Stimulated activated naive CD8-positive, alpha-beta T cell treated with anti-CD3 and anti-CD28 coated beads, Interleukin-15, Interleukin-2, amounts not matched to agents 100 U/mL and 50 U/mL, for 24 hours (primary cell): ENCODE data around the gene TTC39A.

ENCODE experiments used
- ATAC-seq: fragments of 150-1000 bp; cut with Tn5 transposase; one replicate; pipeline ENCODE4 v1.10.0; 2021
- DNase-seq: peaks from one replicate; pipeline ENCODE4 v3.0.0; 2021

Gene TTC39A

DNA sequence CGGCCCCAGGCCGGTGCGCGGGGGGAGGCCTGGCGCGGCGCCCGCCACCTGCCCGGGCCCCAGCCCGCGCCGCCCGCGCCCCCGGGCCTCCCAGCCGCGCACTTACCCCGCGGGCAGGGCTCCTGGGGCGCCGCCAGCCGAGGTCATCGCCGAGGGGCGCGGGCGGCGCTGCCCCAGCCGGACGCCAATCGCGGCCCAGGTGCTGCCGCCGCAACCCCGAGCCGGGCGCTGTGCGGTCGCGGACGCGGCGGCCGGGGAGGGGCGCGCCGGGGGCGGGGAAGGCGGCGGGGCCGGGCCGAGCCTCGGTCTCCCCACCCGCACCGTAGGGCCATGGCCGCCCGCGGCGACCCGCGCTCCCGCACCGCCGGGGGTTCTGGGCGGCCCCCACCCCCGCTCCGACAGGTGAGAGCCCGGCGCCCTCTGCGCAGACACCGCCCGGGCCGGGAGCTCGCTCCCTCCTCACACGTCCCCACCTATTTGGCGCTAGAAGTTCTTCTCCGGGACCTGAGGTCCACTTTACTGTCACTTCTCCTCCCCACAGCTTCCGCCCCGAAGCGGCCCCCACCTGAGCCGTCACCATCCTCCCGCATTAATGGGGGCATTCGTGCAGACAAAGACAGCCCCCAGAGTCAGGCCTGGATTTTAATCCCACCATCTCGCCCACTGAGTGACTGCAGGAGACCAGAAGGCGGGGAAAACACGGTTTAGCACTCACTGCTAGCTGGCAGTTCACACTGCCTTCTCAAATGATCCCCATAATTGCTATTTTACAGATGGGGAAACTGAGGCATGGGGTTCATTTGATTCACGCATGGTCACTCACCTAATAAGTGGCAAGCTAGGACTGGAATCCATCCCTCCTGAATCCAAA is at the start of gene TTC39A:
TTC39A (minus strand) TSS at position 232 of the 871 bp plus-strand sequence; CDS start at position 147, 85 bp downstream.
- DNase-seq (no peak), ATAC-seq (no peak)

- ATAC-seq (no peak), DNase-seq (no peak)
Measured at GRCh38 chr1:51378871-51379270, 48.5 kb upstream of the TTC39A start.

DNA sequence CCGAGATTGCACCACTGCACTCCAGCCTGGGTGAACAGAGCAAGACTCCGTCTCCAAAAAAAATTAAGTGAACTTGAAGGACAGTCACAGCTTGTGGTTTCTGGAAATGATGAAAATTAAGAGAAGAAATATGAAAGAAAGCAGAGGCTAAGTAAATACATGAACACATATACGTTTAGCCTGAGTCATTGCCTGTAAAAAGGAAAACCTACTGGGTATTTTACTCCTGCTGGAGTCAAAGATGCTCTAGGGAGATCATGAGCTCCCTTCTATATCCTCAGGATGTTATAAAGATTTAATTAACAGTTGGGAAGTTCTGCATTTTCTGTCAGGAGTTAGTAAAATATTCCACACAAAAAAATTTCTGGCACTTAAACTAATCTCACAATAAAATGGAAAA is 43.5 kb upstream of the TTC39A start:
- ATAC-seq (no peak), DNase-seq (no peak)

DNA sequence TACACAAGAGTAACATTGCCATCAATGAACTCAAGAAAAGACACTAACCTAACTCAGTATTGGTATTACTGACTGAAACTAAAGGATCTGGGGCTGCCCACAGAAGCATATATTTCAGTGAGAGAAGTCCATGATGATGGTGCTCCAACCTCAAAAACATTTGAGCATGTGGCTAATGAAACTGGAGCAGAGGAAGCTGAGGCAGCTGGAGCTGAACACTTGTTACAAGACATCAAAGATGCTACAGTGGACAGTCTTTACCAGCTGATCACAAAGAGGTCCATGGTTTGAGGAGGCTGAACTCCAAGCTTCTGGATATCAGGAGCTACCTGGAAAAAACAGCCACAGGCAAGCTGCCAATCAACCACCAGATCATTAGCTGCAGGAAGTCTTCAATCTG is 42.2 kb upstream of the TTC39A start:
- DNase-seq (no peak), ATAC-seq (no peak)

DNA sequence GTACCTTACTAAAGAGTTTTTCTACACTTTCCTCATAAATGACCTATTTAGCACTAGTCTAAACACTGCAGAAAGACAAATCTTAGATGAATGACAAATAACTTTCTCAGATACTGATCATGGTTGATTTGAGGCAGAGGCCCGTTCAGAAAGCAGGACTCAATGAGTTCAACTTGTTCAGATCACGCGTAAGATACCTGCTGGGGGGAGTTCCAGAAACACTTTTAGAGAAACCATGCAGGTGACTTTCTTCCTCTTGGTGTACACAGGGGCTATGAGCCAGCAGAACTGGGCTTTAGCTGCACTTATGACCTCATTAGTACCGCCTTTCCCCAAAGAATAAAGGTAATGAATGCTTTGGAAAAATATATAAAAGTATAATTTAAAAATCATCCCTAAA is 38.8 kb upstream of the TTC39A start:
- no peak for ATAC-seq
- no peak for DNase-seq

GRCh38 chr1:51365774-51366173 is 35.4 kb upstream of the TTC39A start:
- no peak for DNase-seq
- no peak for ATAC-seq

GRCh38 chr1:51359879-51360278 is 29.5 kb upstream of the TTC39A start:
- DNase-seq: no peak
- no peak for ATAC-seq

GRCh38 chr1:51355382-51355781 is 25.0 kb upstream of the TTC39A start:
- DNase-seq (no peak), ATAC-seq (no peak)

- ATAC-seq (no peak), DNase-seq (no peak)
Measured at GRCh38 chr1:51354416-51354815, 24.1 kb upstream of the TTC39A start.

DNA sequence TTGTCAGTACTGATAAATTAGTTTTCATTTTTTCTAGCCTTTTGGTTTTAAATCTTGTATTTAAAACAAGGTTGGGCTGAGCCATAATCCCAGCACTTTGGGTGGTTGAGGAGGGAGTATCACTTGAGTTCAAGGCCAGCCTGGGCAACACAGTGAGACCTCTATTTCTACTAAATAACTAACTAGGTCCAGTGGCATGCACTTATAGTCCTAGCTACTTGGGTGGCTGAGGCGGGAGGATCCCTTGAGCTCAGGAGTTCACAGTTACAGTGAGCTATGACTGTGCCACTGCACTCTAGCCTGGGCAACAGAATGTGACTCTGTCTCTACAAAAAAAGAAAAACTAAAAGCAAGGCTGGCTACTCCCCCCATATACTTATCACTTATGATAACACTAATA is 21.5 kb upstream of the TTC39A start:
- DNase-seq: no peak
- no peak for ATAC-seq

DNA sequence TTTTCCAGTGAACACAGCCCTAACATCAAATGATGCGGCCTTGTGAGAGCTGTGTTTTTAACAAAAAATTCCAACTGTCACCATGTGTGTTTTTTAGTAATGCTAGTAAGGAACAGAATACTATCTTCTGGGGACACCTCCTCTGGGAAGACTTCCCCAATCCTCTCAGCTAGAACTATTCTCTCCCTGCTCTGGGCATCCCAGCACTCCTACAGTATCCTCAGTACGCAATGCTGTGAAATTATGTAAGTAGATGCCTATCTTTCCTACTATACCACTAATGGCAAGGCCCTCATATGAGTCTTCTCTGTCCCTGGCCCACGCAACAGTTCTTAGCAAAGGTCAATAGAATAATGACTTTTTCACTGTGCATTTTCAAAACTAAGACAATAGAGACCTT is 19.5 kb upstream of the TTC39A start:
- DNase-seq (no peak), ATAC-seq (no peak)

DNA sequence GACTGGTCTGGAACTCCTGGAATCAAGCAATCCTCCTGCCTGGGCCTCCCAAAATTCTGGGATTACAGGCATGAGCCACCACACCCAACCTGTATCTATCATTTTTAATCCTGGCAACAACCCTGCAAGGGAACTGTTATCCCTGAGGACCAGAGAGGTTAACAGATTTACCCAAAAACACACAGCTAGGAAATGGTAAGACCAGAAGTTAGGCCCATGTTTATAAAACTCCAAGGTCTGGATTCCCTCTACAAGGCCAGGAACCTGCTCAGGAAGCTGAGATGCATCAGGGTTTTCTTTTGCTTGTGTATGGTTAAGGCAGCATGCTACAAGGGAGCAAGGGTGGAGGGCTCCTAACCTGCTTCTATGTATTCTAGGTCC is 17.8 kb upstream of the TTC39A start:
- ATAC-seq (no peak), DNase-seq (no peak)

DNA sequence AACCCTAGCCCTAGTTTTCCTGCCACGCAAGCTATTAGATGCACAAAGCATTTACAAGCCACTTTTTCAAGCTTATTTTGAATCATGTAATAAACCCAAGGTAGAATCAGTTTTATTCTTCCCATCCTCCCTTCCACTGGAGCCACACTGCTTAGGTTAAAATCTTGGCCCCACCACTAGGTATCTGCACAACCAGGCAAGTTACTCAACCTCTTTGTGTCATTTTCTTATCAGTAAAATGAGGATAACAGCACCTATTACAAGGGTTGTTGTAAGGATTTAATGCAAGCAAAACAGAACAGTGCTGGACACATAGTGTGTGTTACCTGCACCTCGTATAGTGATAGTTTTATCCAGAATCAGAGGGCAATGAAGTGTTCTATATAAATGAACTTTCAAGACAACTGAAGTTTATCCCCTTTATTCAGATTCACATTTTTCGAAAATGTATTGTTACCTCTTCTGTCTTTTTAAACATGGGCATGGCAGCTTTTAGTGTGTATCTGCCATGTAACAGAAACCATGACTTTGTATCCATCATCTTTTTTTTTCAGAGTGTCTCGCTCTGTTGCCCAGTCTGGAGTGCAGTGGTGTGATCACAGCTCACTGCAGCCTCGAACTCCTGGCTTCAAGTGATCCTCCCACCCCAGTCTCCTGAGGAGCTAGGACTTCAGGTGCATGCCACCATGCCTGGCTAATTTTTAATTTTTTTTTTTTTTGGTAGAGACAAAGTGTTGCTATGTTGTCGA is 17.2 kb upstream of the TTC39A start:
- ATAC-seq (no peak), DNase-seq (no peak)

DNA sequence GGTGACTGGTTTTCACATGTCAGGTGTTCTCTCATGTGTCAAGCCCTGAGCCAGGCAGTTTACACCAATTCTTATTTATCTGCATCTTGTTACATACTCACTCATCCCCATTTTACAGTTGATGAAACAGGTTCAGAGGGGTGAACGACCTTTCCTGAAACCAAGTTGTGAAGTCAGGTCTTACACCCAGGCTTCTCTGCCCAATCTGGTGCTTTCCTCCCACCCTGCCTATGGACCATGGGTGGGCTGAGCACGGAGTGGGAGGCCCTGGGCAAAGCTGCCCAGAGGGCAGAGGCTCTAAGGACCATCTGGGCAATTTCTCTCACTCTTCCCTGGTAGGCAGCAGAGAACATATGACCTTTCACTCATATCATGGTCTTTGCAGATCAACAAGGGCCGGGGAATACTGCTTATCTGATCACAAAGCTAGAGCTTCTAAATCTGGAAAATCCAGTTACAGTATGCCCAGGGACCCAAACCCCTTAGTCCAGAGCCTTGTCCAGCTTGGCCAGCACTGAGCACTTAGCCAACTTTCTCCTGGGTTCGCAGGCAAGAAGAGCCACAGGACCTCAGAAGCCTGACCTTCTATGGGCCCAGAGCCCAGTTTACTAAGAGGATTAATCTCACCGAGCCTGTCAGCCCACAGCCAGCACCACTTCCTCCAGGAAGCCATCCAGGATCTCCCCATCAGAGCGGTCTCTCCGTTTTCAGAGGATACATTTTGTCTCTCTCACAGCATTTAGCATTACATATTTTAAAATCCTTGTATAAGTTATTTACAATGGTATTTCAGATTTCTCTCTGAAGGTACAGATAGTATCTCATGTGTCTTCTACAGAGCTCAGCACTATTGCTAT is 16.0 kb upstream of the TTC39A start:
- DNase-seq (no peak), ATAC-seq (no peak)

DNA sequence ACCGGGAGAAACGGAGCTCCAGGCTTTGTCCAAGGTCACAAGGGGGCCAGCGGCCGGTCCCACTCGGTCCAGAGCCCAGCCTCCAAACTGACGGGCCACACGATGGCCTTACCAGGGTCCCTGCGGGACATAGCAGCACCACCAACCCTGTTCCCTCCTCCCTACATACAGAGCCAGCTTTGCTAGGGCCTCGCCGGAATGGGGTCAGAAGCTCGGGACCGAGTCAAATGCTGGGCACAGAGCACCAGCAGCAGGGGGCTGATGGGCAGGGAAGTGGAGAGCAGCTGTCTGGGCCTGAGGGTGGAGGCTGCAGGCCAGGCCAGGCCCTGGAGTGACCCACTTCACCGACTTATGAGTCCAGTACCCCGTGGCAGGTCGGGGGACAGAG is 14.9 kb upstream of the TTC39A start:
- DNase-seq (no peak), ATAC-seq (no peak)

- no peak for ATAC-seq
Measured at GRCh38 chr1:51344602-51345299, 14.4 kb upstream of the TTC39A start.

GRCh38 chr1:51344276-51344601 is 13.9 kb upstream of the TTC39A start:
- ATAC-seq: no peak
- no peak for DNase-seq

More at GRCh38 chr1:51344602-51345299, 14.4 kb upstream of the TTC39A start:
- DNase-seq: no peak

GRCh38 chr1:51343624-51344023 is 13.3 kb upstream of the TTC39A start:
- ATAC-seq (no peak), DNase-seq (no peak)

DNA sequence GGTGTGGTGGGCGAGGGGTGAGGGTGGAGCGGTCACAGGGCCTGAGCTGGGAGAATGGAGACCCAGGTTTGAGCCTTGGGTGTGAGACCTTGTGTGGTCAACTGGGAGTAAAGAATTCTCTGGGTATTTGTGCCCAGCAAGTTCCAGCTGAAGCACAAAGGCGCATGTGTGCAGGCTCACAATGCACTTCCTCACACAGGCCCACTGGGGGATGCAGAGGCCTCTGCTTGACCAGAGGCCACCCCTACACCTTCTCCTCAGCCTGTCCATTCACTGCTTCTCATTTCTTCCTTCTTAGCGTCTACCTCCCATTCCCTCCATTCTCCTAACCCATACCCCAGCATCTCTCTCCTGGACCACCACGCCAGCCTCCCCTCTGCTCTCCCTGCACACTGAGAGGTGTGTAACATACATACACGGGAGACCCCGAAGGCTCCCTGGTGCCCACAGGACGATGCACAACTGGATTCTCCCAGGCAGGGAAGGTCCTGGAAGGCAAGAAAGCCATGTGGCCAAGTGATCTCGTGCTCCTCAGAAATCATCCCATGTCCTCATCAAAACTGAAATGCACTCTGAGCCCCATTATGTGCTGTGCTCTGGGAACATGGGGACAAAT is 12.3 kb upstream of the TTC39A start:
- DNase-seq (no peak), ATAC-seq (no peak)

DNA sequence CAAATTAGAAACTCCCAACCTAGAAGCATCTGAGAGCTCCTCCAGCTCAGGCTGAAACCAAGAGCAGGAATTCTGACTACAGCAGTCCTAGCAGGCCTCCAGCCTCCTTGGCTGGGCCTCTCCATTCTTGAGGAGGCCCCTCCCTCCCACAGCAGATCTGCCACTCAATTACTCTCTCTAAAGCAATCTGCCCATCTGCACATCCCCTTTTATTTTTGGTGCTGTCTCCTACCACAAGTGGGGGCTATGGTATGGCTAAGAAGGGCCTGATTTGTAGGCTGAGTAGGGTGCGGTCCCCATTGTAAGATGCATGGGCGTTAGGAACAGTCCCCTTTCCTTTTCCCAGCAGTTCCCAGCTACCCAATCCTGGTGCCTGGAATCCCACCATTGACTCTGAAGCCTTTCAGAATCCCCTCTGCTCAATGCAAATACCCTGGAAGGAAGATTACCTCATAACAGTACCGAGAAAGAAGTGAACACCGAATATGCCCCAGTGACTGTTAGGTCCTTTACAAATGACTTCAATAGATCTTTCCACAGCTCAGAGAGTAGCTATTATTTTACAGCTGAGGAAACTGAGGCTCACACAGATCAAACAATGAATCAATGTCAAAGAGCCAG is 11.6 kb upstream of the TTC39A start:
- ATAC-seq (no peak), DNase-seq (no peak)

GRCh38 chr1:51340380-51340779 is 10.0 kb upstream of the TTC39A start:
- ATAC-seq: no peak
- DNase-seq: no peak
